HuH-7 (cell line): Measurements from ENCODE around the gene HDAC6.
A peak's percentile ranks its signal among the peaks of the same experiment; 100 is the strongest.
"Not testable (repeated sequence)": the region's sequence is repeated elsewhere in the genome, so short reads cannot be mapped to it uniquely, and the experiment has no call there.

Experiments
- DNase-seq: peaks from one replicate; pipeline ENCODE4 v3.0.0; 2011; ENCODE audit warnings: low spot score

Gene HDAC6

GRCh38 chrX:48789366-48790220, 12.3 kb upstream of the HDAC6 start:
- DNase-seq: no peak

GRCh38 chrX:48790477-48790876, 11.4 kb upstream of the HDAC6 start:
- DNase-seq: no peak

- DNase-seq: no peak
These were observed 10.6 kb upstream of the HDAC6 start for GRCh38 chrX:48791063-48791820.

- DNase-seq: no peak
These were observed 9.6 kb upstream of the HDAC6 start for GRCh38 chrX:48792219-48792618.

GRCh38 chrX:48793935-48794334, 7.9 kb upstream of the HDAC6 start:
- DNase-seq: no peak

GRCh38 chrX:48794340-48794910, 7.4 kb upstream of the HDAC6 start:
- DNase-seq: no peak

GRCh38 chrX:48794911-48795515, 6.9 kb upstream of the HDAC6 start:
- no peak for DNase-seq

GRCh38 chrX:48798318-48798717, 3.5 kb upstream of the HDAC6 start:
- no peak for DNase-seq

- DNase-seq: no peak
These were observed 1.1 kb upstream of the HDAC6 start for GRCh38 chrX:48800574-48801279.

GRCh38 chrX:48802089-48802904, 430 bp downstream of the HDAC6 start:
- peak; percentile 93 for DNase-seq

- DNase-seq: no peak
These were observed 986 bp downstream of the HDAC6 start for GRCh38 chrX:48802905-48803200.

GRCh38 chrX:48806081-48806480, 4.2 kb downstream of the HDAC6 start:
- no peak for DNase-seq

- no peak for DNase-seq
These were observed 11.8 kb downstream of the HDAC6 start for GRCh38 chrX:48813644-48814043.

GRCh38 chrX:48814722-48815121, 12.9 kb downstream of the HDAC6 start:
- no peak for DNase-seq

GRCh38 chrX:48815266-48815665, 13.4 kb downstream of the HDAC6 start:
- no peak for DNase-seq

- DNase-seq: no peak
These were observed 14.3 kb downstream of the HDAC6 start for GRCh38 chrX:48816014-48816810.

- DNase-seq: no peak
These were observed 16.2 kb downstream of the HDAC6 start for GRCh38 chrX:48818098-48818497.

GRCh38 chrX:48818866-48819265, 17.0 kb downstream of the HDAC6 start:
- no peak for DNase-seq

GRCh38 chrX:48819394-48819793, 17.5 kb downstream of the HDAC6 start:
- not testable (repeated sequence) for DNase-seq

GRCh38 chrX:48823053-48823452, 21.2 kb downstream of the HDAC6 start:
- DNase-seq: no peak
